Measurements from ENCODE around the gene IDUA. TPM values are rescaled to one million over a fixed set of nuclear protein-coding genes. Genes with fewer than 3 reads are reported as not detected.

The IDUA gene
- total RNA-seq, 1 donor from 2014 or later, result 76.4 TPM

DNA sequence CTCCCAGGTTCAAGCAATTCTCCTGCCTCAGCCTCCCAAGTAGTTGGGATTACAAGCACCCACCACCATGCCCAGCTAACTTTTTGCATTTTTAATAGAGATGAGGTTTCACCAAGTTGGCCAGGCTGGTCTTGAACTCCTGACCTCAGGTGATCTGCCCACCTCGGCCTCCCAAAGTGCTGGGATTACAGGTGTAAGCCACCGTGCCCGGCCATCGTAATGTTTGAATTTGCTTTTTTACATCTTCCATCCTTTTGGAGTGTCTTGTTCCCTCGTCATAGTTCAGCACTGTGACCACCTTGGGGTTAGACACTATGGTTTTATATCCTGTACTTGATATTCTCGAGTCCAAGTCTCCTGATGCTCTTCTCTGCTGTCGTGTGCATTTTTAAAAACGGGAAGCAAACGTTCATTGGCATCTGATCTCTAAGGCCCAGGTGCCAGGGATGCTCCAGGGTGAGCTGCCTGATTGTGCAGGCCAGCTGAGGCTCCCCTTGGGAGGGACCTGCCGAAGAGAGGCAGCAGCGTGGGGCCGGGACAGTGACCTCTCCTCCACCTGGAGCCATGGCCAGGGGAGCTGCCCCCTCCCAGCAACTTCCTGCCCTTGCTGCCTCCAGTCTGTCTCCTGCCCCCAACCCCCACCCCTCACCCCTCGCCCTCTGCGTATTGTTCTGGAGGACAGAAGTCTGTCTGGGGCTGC is 30.2 kb upstream of the IDUA start:
- DNase-seq (ENCODE audit: low spot score), result no peak

- no peak for DNase-seq (ENCODE audit: low spot score)
Measured at GRCh38 chr4:957231-957580, 29.6 kb upstream of the IDUA start.

DNA sequence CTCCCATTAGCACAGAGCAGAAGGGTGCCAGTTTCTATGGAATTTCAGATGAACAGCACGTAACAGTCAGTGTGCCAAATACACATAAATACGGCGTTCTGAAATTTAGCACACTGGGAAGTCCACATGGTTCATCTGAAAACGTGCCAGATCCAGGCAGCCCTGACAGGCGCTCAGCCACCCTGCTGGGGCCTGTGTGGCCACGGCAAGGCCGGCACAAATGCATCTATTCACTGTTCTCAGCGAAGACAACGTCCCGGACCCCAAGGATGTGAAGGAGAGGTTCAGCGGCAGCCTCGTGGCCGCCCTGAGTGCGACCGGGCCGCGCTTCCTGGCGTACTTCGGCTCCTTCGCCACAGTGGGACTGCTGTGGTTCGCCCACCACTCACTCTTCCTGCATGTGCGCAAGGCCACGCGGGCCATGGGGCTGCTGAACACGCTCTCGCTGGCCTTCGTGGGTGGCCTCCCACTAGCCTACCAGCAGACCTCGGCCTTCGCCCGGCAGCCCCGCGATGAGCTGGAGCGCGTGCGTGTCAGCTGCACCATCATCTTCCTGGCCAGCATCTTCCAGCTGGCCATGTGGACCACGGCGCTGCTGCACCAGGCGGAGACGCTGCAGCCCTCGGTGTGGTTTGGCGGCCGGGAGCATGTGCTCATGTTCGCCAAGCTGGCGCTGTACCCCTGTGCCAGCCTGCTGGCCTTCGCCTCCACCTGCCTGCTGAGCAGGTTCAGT is 29.1 kb upstream of the IDUA start:
- no peak for DNase-seq (ENCODE audit: low spot score)

- DNase-seq (ENCODE audit: low spot score), result no peak
Measured at GRCh38 chr4:958314-958665, 28.6 kb upstream of the IDUA start.

- DNase-seq (ENCODE audit: low spot score), result no peak
Measured at GRCh38 chr4:958696-959337, 28.0 kb upstream of the IDUA start.

- no peak for DNase-seq (ENCODE audit: low spot score)
Measured at GRCh38 chr4:959338-960139, 27.3 kb upstream of the IDUA start.

DNA sequence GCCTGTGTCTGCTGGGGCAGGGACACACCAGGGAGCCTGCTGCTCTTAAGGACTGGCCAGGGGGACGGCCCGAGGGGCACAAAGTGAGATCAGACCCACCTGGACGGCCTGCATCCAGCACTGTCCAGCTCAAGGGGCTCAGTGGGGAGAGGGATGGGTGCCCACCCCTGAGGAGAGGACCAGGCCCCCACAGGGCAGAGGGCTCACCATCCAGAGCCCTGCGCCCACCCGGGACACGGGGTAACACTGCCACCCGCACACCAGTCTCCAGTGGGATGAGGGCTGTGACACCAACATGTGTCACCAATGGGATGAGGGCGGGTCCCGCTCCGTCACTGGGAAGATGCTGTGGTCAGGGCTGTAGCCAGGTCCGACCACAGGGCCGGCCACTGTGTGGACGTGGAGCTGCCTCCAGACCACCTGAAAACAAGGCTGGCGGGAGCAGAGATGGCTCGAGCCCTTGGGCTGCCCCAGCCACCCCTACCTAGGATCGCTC is 26.7 kb upstream of the IDUA start:
- DNase-seq (ENCODE audit: low spot score), result no peak

DNA sequence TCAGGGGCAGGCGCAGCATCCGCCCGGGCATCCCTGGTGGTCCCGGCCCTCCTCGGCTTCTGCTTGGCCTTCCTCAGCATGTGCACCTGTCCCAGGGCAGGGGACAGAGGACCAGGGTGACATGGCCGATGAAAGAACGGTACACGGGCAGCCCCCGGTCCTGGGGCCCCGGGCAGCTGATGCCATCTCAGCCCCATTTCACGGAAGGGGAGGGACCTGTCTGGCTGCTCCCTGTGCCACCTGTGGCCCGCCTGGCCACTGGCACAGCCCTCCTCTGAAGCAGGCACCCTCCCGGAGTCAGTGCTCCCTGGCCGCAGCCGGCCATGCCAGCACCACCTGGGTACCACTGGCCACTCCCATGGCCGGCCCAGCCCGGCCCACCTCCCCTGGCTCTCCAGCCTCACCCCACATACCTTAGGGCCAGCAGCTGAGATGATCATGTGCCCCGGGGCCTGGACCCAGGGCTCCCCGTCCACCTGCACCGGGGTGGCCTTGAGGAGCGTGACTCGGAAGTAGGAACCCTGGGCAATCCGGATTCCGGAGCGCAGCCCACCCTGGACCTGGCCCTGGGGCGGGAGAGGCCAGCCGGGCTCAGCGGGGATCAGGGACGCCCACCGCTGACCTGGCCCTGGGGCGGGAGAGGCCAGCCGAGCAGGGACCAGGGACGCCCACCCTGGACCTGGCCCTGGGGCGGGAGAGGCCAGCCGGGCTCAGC is 26.1 kb upstream of the IDUA start:
- DNase-seq (ENCODE audit: low spot score), result no peak

- no peak for DNase-seq (ENCODE audit: low spot score)
Measured at GRCh38 chr4:961351-962230, 25.3 kb upstream of the IDUA start.

- no peak for DNase-seq (ENCODE audit: low spot score)
Measured at GRCh38 chr4:962231-963208, 24.3 kb upstream of the IDUA start.

- no peak for DNase-seq (ENCODE audit: low spot score)
Measured at GRCh38 chr4:963276-964225, 23.3 kb upstream of the IDUA start.

GRCh38 chr4:964346-965025 is 22.4 kb upstream of the IDUA start:
- no peak for DNase-seq (ENCODE audit: low spot score)

DNA sequence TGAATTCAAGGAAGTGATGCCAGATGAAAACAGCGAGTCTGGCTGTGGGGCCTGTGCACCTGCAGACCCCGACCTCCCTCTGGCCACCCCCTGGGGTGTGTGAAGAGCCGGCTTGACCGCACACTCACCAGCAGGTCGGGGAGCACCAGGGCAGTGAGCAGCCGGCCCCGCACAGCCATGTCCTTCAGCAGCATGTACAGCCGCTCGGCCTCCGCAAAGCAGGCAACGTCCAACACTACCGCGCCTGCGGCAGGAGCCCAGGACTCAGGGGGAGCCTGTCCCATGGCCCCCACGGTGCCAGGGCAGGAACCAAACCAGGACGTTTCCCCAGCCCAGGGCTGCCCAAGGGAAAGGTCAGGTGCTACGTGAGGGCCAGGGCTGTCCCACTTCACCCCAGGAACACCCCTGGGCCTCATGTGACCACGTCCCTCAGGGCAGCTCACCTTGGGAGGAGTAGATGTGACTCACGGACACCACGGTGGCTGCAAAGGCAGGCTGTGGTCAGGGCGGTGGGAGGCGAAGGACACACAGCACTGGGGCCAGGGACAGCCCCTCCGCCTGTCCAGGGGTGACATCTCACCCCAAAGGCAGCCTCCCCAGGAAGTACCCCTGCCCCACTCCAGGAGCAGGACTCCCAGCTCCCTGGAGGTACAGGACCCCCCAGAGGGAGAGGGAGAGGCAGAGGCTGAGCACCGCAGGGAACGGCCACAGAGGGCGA is 21.6 kb upstream of the IDUA start:
- DNase-seq (ENCODE audit: low spot score), result no peak

DNA sequence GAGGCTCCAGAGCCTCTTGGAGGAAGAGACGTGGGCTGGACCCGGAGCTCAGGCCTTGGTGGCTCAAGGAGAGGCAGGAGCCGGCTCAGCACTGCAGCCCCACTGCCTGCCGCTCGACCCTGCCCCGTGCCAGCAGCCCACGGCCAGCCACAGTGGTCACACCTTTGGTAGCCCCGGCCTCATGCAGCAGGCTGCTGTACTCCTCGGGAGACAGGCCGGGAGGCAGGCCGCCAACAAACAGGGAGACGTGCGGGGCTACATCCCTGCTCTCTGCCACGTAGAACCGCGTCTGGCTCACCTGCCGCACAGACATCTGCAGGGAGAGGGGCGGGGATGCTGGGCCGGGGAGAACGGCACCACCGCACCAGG is 21.1 kb upstream of the IDUA start:
- no peak for DNase-seq (ENCODE audit: low spot score)

- no peak for DNase-seq (ENCODE audit: low spot score)
Measured at GRCh38 chr4:966266-967112, 20.4 kb upstream of the IDUA start.

All from ureter (tissue), 1 donor.